OCI-LY7 (cell line): Measurements from ENCODE around the gene SPATS2L. TPM values are rescaled to one million over a fixed set of nuclear protein-coding genes. Genes with fewer than 3 reads are reported as not detected.

ENCODE experiments used
- BruUV-seq: library from RNA; stranded (reverse); fragments of 400-500 nt; replicated peaks from 2 replicates; lab custom pipeline; 2021; lab: Mats Ljungman, UMichigan
- CTCF ChIA-PET: fragments of 300-600 bp; sonication (Branson Sonifier 250); formaldehyde crosslinking; loops from one replicate; lab custom pipeline; 2022; ENCODE audit warnings: antibody characterized with exemption; ENCODE audit not compliant: unreplicated experiment; lab: Charles Lee
- POLR2A ChIA-PET: fragments of 300-600 bp; sonication (Branson Sonifier 250); formaldehyde crosslinking; loops from one replicate; lab custom pipeline; 2022; ENCODE audit warnings: antibody characterized with exemption; lab: Charles Lee
- DNase-seq: peaks from one replicate; pipeline ENCODE4 v3.0.0-alpha.2; 2015; ENCODE audit warnings: low spot score
- H2AFZ ChIP-seq: fragments of 200-600 bp; sonication (generic), shearing (Covaris generic); 2 replicates; pipeline ENCODE4 v1.6.1; 2014; ENCODE audit warnings: mild to moderate bottlenecking, antibody characterized with exemption, low read length, moderate library complexity
- H3K27ac ChIP-seq: fragments of 200-600 bp; sonication (generic); 2 replicates; pipeline ENCODE4 v1.5.1; 2014; ENCODE audit warnings: mixed run types, low read depth, mild to moderate bottlenecking, moderate library complexity, low read length, inconsistent platforms; ENCODE audit not compliant: poor library complexity, severe bottlenecking
- H3K36me3 ChIP-seq: fragments of 200-600 bp; sonication (generic); 2 replicates; pipeline ENCODE4 v1.6.1; 2014; ENCODE audit warnings: mild to moderate bottlenecking, antibody characterized with exemption, low read length, moderate library complexity, mixed read lengths; ENCODE audit not compliant: insufficient read depth
- H3K4me1 ChIP-seq: fragments of 200-600 bp; sonication (generic); 2 replicates; pipeline ENCODE4 v1.5.1; 2014; ENCODE audit warnings: mild to moderate bottlenecking, low read length; ENCODE audit not compliant: insufficient read depth, poor library complexity, severe bottlenecking
- H3K4me2 ChIP-seq: fragments of 200-600 bp; sonication (generic); 2 replicates; pipeline ENCODE4 v1.6.1; 2014; ENCODE audit warnings: mild to moderate bottlenecking, low read length
- H3K4me3 ChIP-seq: fragments of 200-600 bp; sonication (generic); 2 replicates; pipeline ENCODE4 v1.5.1; 2014; ENCODE audit warnings: mild to moderate bottlenecking, low read depth, low read length; ENCODE audit not compliant: poor library complexity, severe bottlenecking
- H3K79me2 ChIP-seq: fragments of 200-600 bp; sonication (generic); 2 replicates; pipeline ENCODE4 v1.6.1; 2016; ENCODE audit warnings: low read depth, mild to moderate bottlenecking, low read length, moderate library complexity, mixed read lengths; ENCODE audit not compliant: insufficient read depth
- H3K9me2 ChIP-seq: fragments of 200-600 bp; sonication (generic); 2 replicates; pipeline ENCODE4 v1.6.1; 2016; ENCODE audit warnings: mild to moderate bottlenecking, low read length, mixed read lengths; ENCODE audit not compliant: insufficient read depth
- H3K9me3 ChIP-seq: fragments of 200-600 bp; sonication (generic); 2 replicates; pipeline ENCODE4 v1.6.1; 2014; ENCODE audit warnings: mild to moderate bottlenecking, mixed run types, low read length, mixed read lengths
- H4K20me1 ChIP-seq: fragments of 200-600 bp; sonication (generic); 2 replicates; pipeline ENCODE4 v1.6.1; 2014; ENCODE audit warnings: mild to moderate bottlenecking, antibody characterized with exemption, low read length, moderate library complexity, mixed read lengths; ENCODE audit not compliant: insufficient read depth
- EZH2phosphoT487 ChIP-seq: fragments of 200-600 bp; sonication (generic); IDR thresholded peaks from 2 replicates; pipeline ENCODE4 v1.6.1; 2018; ENCODE audit warnings: low read depth, borderline replicate concordance, mild to moderate bottlenecking, mixed run types, antibody characterized with exemption, low read length, moderate library complexity, mixed read lengths
- intact Hi-C: fragments of 100-400 bp; cut with micrococcal nuclease; formaldehyde crosslinking; loops from one replicate; pipeline ENCODE4 v1.10.0; 2022; ENCODE audit not compliant: unreplicated experiment
- total RNA-seq, 2 experiments: library from RNA; depleted of rRNA in 1 of 2; stranded (reverse); fragments of >200 nt in 1 of 2; shearing (Covaris generic) in 1 of 2; gene quantifications; 2 replicates each; pipeline ENCODE4 v1.2.3, GENCODE V29; 2014 to 2022
- TF ChIP-seq, protein P1 (sequence below): fragments of 200-600 bp; sonication (generic); conservative IDR thresholded peaks from 2 replicates; pipeline ENCODE4 v1.5.1; 2014; ENCODE audit warnings: mild to moderate bottlenecking, antibody characterized with exemption, low read length, moderate library complexity, mixed read lengths

The SPATS2L gene
- total RNA-seq, 2 experiments from 2014 or later, result 3.1 to 5.2 TPM

DNA sequence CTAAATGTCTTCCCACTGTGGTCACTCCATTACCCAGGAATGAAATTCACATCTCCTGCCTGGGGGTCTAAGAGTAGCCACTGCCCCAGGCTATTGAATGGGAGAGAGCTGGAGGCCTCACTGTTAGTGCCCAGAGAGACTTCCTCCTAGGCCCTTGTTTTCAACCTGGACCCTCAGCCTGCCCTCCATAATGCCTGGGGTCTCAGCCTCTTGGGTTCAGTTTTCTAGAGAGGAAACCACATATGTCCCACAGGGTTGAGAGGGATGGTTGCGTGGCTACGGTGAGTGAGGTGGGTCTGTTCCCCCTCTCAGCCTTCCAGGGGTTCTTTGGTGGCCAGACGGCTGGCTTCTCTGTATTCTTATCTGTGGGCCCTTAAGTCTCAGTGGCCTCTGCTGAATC is 43.4 kb downstream of the SPATS2L start:
- BruUV-seq, result no TSS peak
- Histone ChIP-seq H3K79me2 (no peaks in the 10 kb centered on the region), H2AFZ (no peak overlapping the region), H3K4me1 (no peaks in the 10 kb centered on the region), H3K9me3 (no peaks in the 10 kb centered on the region), H4K20me1 (no peaks in the 10 kb centered on the region), H3K4me2 (no peak overlapping the region), H3K9me2 (no peaks in the 10 kb centered on the region), H3K36me3 (no peaks in the 10 kb centered on the region), H3K4me3 (no peak overlapping the region), H3K27ac (no peak overlapping the region)
- DNase-seq, result no peak
- POLR2A ChIA-PET, result no interaction called here
- CTCF ChIA-PET, result no interaction called here
- TF ChIP-seq EZH2phosphoT487, result no peak
- TF ChIP-seq, protein P1, sequence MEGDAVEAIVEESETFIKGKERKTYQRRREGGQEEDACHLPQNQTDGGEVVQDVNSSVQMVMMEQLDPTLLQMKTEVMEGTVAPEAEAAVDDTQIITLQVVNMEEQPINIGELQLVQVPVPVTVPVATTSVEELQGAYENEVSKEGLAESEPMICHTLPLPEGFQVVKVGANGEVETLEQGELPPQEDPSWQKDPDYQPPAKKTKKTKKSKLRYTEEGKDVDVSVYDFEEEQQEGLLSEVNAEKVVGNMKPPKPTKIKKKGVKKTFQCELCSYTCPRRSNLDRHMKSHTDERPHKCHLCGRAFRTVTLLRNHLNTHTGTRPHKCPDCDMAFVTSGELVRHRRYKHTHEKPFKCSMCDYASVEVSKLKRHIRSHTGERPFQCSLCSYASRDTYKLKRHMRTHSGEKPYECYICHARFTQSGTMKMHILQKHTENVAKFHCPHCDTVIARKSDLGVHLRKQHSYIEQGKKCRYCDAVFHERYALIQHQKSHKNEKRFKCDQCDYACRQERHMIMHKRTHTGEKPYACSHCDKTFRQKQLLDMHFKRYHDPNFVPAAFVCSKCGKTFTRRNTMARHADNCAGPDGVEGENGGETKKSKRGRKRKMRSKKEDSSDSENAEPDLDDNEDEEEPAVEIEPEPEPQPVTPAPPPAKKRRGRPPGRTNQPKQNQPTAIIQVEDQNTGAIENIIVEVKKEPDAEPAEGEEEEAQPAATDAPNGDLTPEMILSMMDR, result no peak
- intact Hi-C loops, result no loop called here

DNA sequence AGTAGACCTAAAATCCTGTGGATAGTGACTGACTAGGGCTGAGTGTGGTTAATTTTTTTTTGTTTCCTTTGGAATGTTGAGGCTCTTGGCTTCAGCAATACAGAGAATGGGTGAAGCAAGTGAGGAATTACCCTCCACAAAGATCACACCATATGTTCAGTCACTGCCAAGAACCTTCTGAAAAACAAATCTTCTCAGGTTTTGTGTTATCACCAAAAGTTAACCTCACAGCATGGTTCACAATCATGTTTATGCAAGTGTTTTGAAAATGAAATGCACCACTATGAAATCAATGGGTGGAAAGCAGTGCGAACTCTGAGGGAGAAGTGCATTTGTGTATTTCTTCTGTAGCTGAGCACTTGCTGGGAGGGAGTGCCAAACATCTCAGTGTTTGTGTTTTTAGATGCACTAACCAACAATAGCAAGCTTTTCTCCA is 44.4 kb downstream of the SPATS2L start:
- CTCF ChIA-PET, result no interaction called here
- no peaks in the 10 kb centered on the region for H3K9me2 ChIP-seq
- no peak overlapping the region for H3K4me3 ChIP-seq
- no peaks in the 10 kb centered on the region for H4K20me1 ChIP-seq
- H3K79me2 ChIP-seq, result no peaks in the 10 kb centered on the region
- intact Hi-C loops, result no loop called here
- TF ChIP-seq EZH2phosphoT487, result no peak
- TF ChIP-seq, protein P1, result no peak
- no TSS peak for BruUV-seq
- DNase-seq, result no peak
- H3K4me1 ChIP-seq, result no peaks in the 10 kb centered on the region
- H3K36me3 ChIP-seq, result no peaks in the 10 kb centered on the region
- POLR2A ChIA-PET, result no interaction called here
- no peak overlapping the region for H3K27ac ChIP-seq
- no peak overlapping the region for H3K4me2 ChIP-seq
- H2AFZ ChIP-seq, result no peak overlapping the region
- H3K9me3 ChIP-seq, result no peaks in the 10 kb centered on the region

DNA sequence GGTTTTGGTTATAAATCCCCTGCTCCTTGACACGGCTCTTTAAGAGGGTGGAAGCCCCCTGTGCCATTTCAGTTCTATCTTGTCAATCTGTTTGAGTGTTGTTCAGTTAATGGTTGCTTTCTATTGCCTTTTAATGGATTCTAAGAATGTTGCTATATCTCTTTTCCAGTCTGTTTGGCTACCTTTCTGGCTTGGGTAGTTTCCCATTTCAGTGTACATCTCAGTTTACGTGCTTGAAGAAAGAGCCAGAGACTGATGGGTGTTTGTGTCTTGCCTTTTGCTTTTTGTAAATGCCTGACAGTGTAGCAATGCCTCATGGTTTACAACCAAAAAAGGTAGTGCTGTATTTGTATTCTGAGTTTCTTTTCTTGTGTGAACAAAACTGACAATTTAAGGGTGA is 45.3 kb downstream of the SPATS2L start:
- Histone ChIP-seq H4K20me1 (no peaks in the 10 kb centered on the region), H3K79me2 (no peaks in the 10 kb centered on the region), H3K4me3 (no peak overlapping the region), H3K9me2 (no peaks in the 10 kb centered on the region), H3K4me2 (no peak overlapping the region), H3K27ac (no peak overlapping the region), H3K4me1 (no peaks in the 10 kb centered on the region), H3K9me3 (no peaks in the 10 kb centered on the region), H2AFZ (no peak overlapping the region), H3K36me3 (no peaks in the 10 kb centered on the region)
- ChIA-PET CTCF (no interaction called here), POLR2A (interaction anchor here (0.6 kb wide), 1 partner anchor 617 kb away, joined by 4 read pairs; no protein-coding TSS in a partner anchor)
- TF ChIP-seq, protein P1, result no peak
- no peak for TF ChIP-seq EZH2phosphoT487
- intact Hi-C loops, result no loop called here
- DNase-seq, result no peak
- no TSS peak for BruUV-seq
